ENCODE data around the gene ACOX1. TPM values are rescaled to one million over a fixed set of nuclear protein-coding genes. Genes with fewer than 3 reads are reported as not detected.

Gene ACOX1
- total RNA-seq, 2 experiments from 2014 or later = 14.5 to 17.9 TPM

GRCh38 chr17:76007131-76007849 is 28.3 kb upstream of the ACOX1 start:
- H3K27ac Mint-ChIP-seq = no peak overlapping the region
- H3K9me3 Mint-ChIP-seq = no peaks in the 10 kb centered on the region
- Histone ChIP-seq H3K36me3 (ENCODE audit: insufficient read depth, low read length) (no peaks in the 10 kb centered on the region), H3K4me1 (ENCODE audit: insufficient read depth, low read length) (no peaks in the 10 kb centered on the region), H3K4me3 (ENCODE audit: low read length) (no peak overlapping the region), H3K27ac (ENCODE audit: low read depth in 1 of 2, low read length in 2 of 2) (no peak overlapping the region), H3K9me3 (ENCODE audit: control insufficient read depth in 1 of 2, insufficient read depth in 1 of 2, low read length in 2 of 2) (no peaks in the 10 kb centered on the region), H3K27me3 (ENCODE audit: control insufficient read depth in 1 of 2, insufficient read depth in 2 of 2, low read length in 2 of 2) (no peaks in the 10 kb centered on the region)
- TF ChIP-seq, protein P1, sequence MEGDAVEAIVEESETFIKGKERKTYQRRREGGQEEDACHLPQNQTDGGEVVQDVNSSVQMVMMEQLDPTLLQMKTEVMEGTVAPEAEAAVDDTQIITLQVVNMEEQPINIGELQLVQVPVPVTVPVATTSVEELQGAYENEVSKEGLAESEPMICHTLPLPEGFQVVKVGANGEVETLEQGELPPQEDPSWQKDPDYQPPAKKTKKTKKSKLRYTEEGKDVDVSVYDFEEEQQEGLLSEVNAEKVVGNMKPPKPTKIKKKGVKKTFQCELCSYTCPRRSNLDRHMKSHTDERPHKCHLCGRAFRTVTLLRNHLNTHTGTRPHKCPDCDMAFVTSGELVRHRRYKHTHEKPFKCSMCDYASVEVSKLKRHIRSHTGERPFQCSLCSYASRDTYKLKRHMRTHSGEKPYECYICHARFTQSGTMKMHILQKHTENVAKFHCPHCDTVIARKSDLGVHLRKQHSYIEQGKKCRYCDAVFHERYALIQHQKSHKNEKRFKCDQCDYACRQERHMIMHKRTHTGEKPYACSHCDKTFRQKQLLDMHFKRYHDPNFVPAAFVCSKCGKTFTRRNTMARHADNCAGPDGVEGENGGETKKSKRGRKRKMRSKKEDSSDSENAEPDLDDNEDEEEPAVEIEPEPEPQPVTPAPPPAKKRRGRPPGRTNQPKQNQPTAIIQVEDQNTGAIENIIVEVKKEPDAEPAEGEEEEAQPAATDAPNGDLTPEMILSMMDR (IDR thresholded peaks at IDR 0.05) = no peak
- intact Hi-C loops (cut with DNase I, micrococcal nuclease) = loop anchor here in 1 of 2 experiments (5.0 kb wide), 1 partner anchor 245 kb away; no protein-coding TSS in a partner anchor
- DNase-seq = peak in 1 of 14 experiments; percentile 29
- no peaks in the 10 kb centered on the region for H3K27me3 Mint-ChIP-seq
- H3K4me1 Mint-ChIP-seq (ENCODE audit: low read depth) = no peaks in the 10 kb centered on the region
- ChIA-PET CTCF (no interaction called here), POLR2A (no interaction called here)
- no peak overlapping the region for H3K4me3 Mint-ChIP-seq
- peaks cover 4% of the 10 kb centered on the region for H3K36me3 Mint-ChIP-seq (ENCODE audit: low read depth)
- ATAC-seq (ENCODE audit: poor library complexity) = no peak

DNA sequence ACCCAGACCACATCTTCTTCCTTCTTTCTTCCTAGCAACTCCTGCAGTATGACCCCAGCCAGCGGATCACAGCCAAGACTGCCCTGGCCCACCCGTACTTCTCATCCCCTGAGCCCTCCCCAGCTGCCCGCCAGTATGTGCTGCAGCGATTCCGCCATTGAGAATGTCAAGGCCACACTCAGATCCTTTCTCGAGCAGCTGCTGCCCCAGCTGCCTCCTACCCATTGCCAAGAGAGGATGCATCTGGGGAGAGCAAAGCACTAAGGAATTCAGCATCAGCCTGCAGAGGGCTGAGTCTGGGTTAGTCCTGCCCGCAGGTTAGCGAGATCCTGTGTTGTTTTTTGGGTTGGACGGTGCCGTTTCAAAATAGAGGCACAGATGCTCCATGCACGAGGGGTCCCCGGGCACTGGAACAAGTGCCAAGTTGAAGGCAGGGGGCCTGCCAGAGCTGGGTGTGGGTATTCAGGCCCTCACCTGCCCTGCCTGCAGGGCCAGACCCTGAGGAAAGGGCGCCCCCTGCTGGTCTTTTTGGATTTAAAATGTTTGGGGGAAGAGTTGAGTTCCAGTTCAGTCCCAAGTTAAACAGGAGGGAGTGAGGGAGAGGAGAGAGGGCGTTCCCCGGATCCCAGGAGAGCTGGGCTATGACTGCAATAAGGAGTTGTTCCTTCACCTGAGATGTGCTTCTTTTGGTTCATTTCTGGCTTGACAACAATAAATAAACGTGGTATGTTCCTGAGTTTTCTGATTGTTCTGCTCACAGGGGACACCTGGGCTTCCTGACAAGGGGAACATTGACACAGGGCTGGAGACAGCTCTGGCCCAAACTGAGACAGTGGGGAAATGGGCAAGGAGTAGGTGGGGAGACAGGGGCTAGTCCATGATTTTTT is 26.5 kb upstream of the ACOX1 start:
- ChIA-PET POLR2A (interaction anchor here (0.9 kb wide), 1 partner anchor 100 kb away, joined by 4 read pairs; no protein-coding TSS in a partner anchor), CTCF (interaction anchor here (0.6 to 2.9 kb wide), 8 partner anchors 8 to 100 kb away, joined by 3 to 13 read pairs (median 4); partner anchors contain the start of gene EXOC7)
- ATAC-seq (ENCODE audit: poor library complexity) (peak; percentile 55), DNase-seq (peak; percentile 63 to 90 (median 78))
- peaks cover 4% of the 10 kb centered on the region for H3K36me3 Mint-ChIP-seq (ENCODE audit: low read depth)
- H3K4me3 Mint-ChIP-seq = no peak overlapping the region
- Histone ChIP-seq H3K4me1 (ENCODE audit: insufficient read depth, low read length) (no peaks in the 10 kb centered on the region), H3K4me3 (ENCODE audit: low read length) (no peak overlapping the region), H3K36me3 (ENCODE audit: insufficient read depth, low read length) (peaks cover 6% of the 10 kb centered on the region), H3K9me3 (ENCODE audit: control insufficient read depth in 1 of 2, insufficient read depth in 1 of 2, low read length in 2 of 2) (no peaks in the 10 kb centered on the region), H3K27ac (ENCODE audit: low read depth in 1 of 2, low read length in 2 of 2) (no peak overlapping the region), H3K27me3 (ENCODE audit: control insufficient read depth in 1 of 2, insufficient read depth in 2 of 2, low read length in 2 of 2) (no peaks in the 10 kb centered on the region)
- intact Hi-C loops (cut with DNase I, micrococcal nuclease) = loop anchor here (1.0 to 5.0 kb wide), 2 partner anchors 100 to 243 kb away; no protein-coding TSS in a partner anchor
- no peaks in the 10 kb centered on the region for H3K27me3 Mint-ChIP-seq
- H3K4me1 Mint-ChIP-seq (ENCODE audit: low read depth) = no peaks in the 10 kb centered on the region
- TF ChIP-seq, protein P1 (IDR thresholded peaks at IDR 0.05) = peak; percentile 77
- no peak overlapping the region for H3K27ac Mint-ChIP-seq
- H3K9me3 Mint-ChIP-seq = no peaks in the 10 kb centered on the region

DNA sequence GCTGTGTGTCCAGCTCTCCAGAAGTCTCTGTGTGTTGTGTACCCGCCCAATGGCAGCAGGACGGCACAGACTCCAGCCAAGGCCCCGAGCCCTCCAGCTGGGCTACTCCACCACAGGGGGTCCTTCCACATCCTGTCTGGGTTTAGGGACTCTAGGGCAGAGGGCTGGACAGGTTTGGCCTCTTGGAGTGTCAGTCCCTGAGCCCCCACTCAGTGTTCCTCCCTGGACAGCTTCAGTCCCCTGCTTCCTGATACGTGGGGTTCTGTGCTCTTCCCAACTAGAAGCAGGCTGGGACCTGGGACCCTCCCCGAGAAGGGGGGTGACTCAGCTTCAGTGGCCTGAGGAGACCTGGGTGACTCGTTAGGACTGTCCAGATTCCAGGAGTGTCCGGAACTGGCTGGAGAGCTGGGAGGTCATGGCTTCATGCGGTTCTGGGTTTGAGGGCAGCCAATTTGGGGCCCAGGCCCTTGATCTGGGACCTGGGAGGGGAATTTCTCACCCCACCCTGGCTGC is 25.8 kb upstream of the ACOX1 start:
- TF ChIP-seq, protein P1 (IDR thresholded peaks at IDR 0.05) = no peak
- Mint-ChIP-seq H3K4me3 (no peak overlapping the region), H3K27ac (no peak overlapping the region), H3K27me3 (no peaks in the 10 kb centered on the region), H3K36me3 (ENCODE audit: low read depth) (peaks cover 4% of the 10 kb centered on the region), H3K9me3 (no peaks in the 10 kb centered on the region), H3K4me1 (ENCODE audit: low read depth) (no peaks in the 10 kb centered on the region)
- Histone ChIP-seq H3K4me1 (ENCODE audit: insufficient read depth, low read length) (no peaks in the 10 kb centered on the region), H3K27ac (ENCODE audit: low read depth in 1 of 2, low read length in 2 of 2) (no peak overlapping the region), H3K9me3 (ENCODE audit: control insufficient read depth in 1 of 2, insufficient read depth in 1 of 2, low read length in 2 of 2) (no peaks in the 10 kb centered on the region), H3K4me3 (ENCODE audit: low read length) (no peak overlapping the region), H3K27me3 (ENCODE audit: control insufficient read depth in 1 of 2, insufficient read depth in 2 of 2, low read length in 2 of 2) (no peaks in the 10 kb centered on the region), H3K36me3 (ENCODE audit: insufficient read depth, low read length) (peaks cover 8% of the 10 kb centered on the region)
- peak in 1 of 14 experiments; percentile 17 for DNase-seq
- intact Hi-C loops (cut with DNase I, micrococcal nuclease) = loop anchor here (1.0 to 5.0 kb wide), 2 partner anchors 100 to 243 kb away; no protein-coding TSS in a partner anchor
- ChIA-PET POLR2A (interaction anchor here (0.9 kb wide), 1 partner anchor 100 kb away, joined by 4 read pairs; no protein-coding TSS in a partner anchor), CTCF (interaction anchor here (0.7 to 2.9 kb wide), 6 partner anchors 8 to 99 kb away, joined by 3 to 13 read pairs (median 4); partner anchors contain the start of gene EXOC7)
- ATAC-seq (ENCODE audit: poor library complexity) = no peak

Measured in CD4-positive, alpha-beta T cell (primary cell).